ENCODE results near the gene TPPP3.
A peak's percentile ranks its signal among the peaks of the same experiment; 100 is the strongest.

TPPP3 gene

DNA sequence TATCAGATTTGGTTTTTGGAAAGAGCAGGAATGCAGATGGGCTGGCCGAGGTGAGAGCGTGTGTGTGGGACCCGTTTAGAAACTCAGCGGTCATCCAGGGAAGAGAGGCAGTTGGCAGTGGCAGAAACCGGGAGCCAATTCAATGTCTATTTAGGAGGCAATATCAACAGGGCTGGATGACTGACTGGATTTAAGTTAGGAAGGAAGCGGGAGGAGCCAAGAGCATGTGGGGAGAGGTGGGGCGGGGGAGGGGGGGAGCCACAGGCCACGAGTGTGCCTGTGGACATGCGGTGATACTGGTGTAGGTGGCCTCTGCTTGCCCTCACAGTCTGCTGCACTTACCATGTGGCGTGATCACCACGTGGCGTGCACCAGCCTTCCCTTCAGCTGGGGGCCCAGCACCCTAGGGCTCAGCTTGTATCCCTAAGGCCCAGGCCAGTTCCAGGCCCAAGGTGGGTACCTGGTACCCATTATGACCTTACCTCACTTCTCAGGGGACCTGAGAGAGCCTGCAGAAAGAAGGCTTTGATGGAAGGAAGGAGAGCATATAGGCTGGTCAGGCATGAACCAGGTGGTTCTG lies 10.8 kb upstream of the TPPP3 start:
- DNase-seq, result no peak

- DNase-seq, result no peak
Measured at GRCh38 chr16:67400901-67401300, 7.6 kb upstream of the TPPP3 start.

GRCh38 chr16:67399749-67400704 lies 6.7 kb upstream of the TPPP3 start:
- no peak for DNase-seq

DNA sequence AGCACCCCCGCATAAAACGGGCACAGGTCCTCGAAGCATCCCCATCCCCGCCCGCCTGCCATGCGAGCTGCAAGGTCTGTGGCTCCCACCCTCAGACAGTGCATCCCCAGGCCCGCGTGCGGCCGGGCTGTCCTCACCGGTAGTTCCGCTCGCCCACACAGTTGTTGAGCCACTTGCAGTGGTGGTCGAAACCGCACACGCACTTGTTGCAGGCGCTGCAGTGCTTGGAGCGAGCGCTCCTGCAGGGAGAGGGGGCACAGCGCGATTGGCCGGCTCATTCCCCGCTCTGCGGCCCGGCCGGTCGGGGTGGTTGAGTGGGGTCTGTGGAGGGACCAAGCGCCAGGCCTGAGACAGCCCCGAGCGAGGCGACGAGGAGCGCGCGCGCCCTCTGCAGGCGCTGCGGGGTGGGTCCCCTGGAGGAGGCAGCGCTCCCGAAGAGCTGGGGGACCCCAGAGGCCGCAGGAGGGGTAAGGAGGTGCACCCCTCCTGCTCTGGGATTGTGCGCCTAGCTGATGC lies 6.0 kb upstream of the TPPP3 start:
- DNase-seq, result no peak

GRCh38 chr16:67398546-67399217 lies 5.4 kb upstream of the TPPP3 start:
- no peak for DNase-seq

DNA sequence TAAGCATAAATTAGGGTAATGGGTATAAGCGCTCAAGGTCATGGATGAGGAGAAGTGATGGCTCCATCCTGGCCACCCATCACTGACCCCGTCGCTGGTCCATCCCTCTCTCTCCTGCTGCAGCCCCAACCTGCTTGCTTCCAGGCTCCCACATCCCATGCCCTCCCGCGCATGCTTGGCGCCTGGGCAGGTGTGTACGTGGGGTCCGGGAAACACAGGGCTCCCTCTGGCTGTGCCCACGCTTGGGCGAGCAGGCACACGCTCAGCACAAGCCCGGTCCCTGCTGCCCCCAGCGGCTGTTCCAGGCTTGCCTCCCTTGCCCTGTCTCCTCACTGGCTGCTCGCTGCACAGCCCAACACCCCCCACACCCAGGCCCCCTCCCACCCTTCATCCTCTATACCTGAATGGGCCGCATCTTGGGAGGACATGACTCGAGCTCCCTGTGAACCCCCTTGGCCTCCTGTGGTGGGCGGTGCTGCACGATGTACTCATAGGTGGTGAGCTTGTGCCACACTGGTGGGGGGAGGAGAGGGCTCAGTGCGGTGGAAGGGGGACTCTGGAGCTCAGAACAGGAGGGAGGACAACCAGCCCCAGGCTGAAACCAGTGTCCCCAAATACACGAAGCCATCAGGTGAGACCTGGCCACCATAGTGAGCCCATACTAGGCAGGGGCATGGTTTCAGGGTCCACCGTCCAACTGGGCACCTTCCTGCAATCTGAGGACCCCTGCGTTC lies 4.7 kb upstream of the TPPP3 start:
- DNase-seq, result no peak

GRCh38 chr16:67397036-67397801 lies 3.9 kb upstream of the TPPP3 start:
- DNase-seq, result no peak

GRCh38 chr16:67396159-67397035 lies 3.1 kb upstream of the TPPP3 start:
- DNase-seq, result no peak

DNA sequence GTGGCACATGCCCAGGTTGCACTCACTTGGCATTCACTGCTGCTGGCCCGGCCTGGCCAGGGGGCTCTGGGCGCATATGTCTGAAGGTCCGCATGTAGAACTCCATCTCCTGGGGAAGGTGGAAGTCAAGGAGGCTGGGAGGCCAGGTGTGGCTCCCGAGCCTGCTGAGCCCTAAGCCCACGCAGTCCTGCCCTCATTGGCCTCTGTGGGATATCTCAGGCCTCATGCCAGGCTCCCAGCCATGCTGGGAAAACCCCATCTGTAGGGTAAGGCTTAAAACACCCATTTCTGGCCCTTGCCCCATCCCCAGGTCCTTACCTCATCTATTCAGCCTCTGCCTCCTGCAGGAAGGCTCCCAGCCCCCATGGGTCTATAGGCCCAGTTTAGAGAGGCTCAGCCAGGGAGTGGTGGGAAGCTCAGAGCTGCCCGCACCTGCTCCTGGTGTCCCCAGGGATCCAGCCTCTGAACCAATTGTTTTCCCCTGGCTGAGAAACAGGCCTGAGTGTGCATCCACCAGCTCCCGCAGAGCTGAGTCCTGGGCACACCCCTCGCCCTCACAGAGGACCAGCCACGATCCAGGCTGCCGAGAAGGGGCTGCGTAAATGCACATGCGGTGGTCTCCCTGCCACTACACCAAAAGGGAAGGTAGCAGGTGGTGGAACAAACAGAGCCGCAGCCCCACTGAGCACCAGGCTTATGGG lies 2.3 kb upstream of the TPPP3 start:
- no peak for DNase-seq

DNA sequence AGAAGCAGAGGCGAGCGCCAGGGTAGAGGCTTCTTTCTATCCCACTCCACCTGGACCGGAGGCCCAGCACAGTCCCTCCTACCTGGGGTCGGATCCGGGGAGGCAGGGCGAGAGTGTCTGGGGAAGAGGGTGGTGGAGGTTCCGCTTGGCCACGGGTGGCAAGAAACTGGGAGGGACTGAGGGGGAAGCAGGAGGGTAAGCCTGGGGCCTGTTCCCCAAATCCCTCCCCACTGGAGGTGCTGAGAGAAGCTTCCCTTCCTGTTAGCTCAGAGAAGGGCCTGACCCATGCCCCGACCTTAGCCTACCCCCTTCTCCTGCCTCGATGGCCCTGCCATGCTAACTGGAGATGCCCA lies 1.8 kb upstream of the TPPP3 start:
- DNase-seq, result no peak

DNA sequence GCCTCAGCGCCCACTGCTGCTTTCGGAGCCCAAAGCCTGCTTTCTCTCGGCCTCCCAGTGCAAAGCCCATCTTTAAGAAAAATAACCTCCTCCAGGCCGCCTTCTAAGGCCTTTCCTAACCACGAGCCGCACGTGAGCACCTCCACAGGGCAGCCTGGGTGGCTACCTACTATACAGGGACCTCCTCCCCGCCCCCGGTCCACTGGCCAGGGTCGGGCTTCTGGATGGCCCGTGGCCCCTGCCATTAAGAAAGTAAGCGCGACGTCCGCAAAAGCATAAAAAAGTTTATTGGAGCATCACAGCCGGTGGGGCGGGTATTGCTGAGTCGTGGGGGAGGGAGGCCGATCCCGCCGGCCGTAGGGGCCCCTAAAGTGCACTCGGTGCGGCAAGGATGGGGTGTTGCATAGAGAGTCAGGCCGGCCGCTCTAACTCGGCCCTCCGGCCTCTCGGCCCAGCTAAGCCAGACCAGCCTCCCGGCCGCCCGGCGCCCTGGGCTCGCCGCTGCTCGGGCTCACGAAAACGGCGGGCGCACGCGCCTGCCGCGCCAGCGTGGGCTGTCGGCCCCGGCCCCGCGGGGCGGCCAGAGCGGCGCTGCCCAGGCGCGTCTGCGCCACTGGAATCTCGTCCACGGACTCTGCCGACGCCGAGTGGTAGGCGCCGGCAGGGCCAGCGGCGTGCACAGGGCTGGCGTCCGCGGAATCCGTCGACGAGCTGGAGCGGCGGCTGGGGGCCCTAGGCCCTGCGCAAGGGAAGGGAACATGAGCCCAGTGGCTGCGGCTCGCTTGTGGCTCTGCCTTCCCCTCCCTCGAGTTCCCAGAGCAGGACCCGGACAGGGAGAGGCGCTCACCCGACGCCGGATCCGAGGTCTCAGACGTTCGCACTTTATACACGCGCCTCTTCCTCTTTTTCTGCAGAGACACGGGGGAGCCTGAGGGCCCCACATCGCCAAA lies 1.1 kb upstream of the TPPP3 start:
- DNase-seq, result no peak

- no peak for DNase-seq
Measured at GRCh38 chr16:67393788-67394154, 473 bp upstream of the TPPP3 start.

DNA sequence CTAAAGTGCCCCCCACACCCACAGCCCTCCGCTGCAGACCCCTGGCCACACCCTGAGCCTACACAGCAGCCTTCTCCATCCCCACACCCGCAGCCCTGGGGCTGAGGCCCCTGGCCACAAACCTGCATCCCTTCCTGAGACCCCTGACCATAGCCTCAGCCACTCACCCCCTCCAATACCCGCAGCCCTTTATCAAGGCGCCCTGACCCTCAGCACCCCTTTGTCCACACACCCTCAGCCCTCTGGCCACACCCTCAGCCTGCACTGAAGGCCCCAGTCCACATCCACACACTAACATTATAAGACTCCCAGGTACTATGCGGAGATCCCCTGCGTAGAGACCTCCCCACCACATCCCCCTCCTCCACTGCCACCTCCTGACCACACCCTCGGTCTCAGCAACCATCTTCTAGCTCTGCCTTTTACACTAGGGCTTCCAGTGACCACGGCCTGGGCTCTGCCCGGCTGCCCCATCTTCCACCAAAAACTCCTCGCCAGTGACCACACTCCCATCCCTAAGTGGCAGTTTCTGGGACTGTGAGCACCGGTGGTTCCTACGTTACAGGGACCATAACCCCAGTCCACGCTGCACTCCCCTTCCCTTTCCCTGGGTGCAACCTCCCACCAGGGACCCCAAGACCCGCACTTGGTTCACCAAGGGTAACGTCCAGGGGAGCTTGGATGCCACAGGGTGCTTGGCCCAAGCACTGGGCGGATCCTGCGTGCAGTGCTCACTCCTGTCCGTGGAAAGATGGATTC lies 818 bp downstream of the TPPP3 start:
- DNase-seq, result no peak

- DNase-seq, result no peak
Measured at GRCh38 chr16:67391424-67392300, 1.6 kb downstream of the TPPP3 start.

- no peak for DNase-seq
Measured at GRCh38 chr16:67390816-67391423, 2.4 kb downstream of the TPPP3 start.

GRCh38 chr16:67389911-67390815 lies 3.1 kb downstream of the TPPP3 start:
- peak; percentile 83 for DNase-seq

All from GF-D8 (cell line).